Pancreas (tissue), 10 donors: ENCODE data around the gene SPACA1. TPM values are rescaled to one million over a fixed set of nuclear protein-coding genes. Genes with fewer than 3 reads are reported as not detected.

Source experiments
- ATAC-seq, 4 donors: fragments of 200-7000 bp; cut with Tn5 transposase; one replicate each; pipeline versions ENCODE4 v1.8.0 to v1.9.1; 2020; ENCODE audit warnings: mild to moderate bottlenecking in 4 of 4, moderate library complexity in 4 of 4
- DNase-seq, 6 donors: peaks; one replicate each; pipeline ENCODE4 v3.0.0-alpha.2; 2020
- FAIRE-seq: peaks from 2 replicates; lab custom pipeline; 2012; peaks lifted over from hg19 to GRCh38; lab: Jason Lieb, UNC
- H3K27ac ChIP-seq, 4 donors: fragments of 200-600 bp; sonication (generic); 1 replicate in 3 of 4; 2 replicates in 1 of 4; pipeline versions ENCODE4 v1.5.0 to v1.8.0; 2020
- H3K27me3 ChIP-seq, 4 donors: fragments of 200-600 bp; one replicate each; pipeline ENCODE4 v1.8.0; 2021
- H3K36me3 ChIP-seq, 3 donors: fragments of 200-600 bp; sonication (generic) in 1 of 3; one replicate each; pipeline versions ENCODE4 v1.5.0 to v1.8.0; 2020 to 2021
- H3K4me1 ChIP-seq, 3 donors: fragments of 200-600 bp; one replicate each; pipeline ENCODE4 v1.8.0; 2021
- H3K4me3 ChIP-seq, 4 donors: fragments of 200-600 bp; sonication (generic) in 2 of 4; one replicate each; pipeline versions ENCODE4 v1.5.0 to v1.8.0; 2020 to 2021
- H3K9me3 ChIP-seq, 4 donors: fragments of 200-600 bp; one replicate each; pipeline ENCODE4 v1.8.0; 2021
- CTCF ChIP-seq, 4 donors: fragments of 200-600 bp; sonication (generic) in 3 of 4; IDR thresholded peaks; one replicate each; pipeline versions ENCODE4 v1.5.0 to v1.8.0; 2021; ENCODE audit warnings: antibody characterized with exemption in 4 of 4
- WGBS, 2 donors: extraction: QIAGEN DNeasy Blood & Tissue Kit; methylation state at CpG; one replicate each; pipeline ENCODE4 v1.1.7; 2013; 5-methylcytosine and 5-hydroxymethylcytosine counted together
- intact Hi-C, 3 donors: fragments of 100-400 bp; cut with DNase I; formaldehyde crosslinking; loops; one replicate each; pipeline versions ENCODE4 v1.11.1 to v1.14.2; 2022
- polyA plus RNA-seq, 2 donors: library from polyadenylated mRNA; stranded (reverse); fragments of 200-250 nt; gene quantifications; one replicate each; pipeline ENCODE4 v1.2.3, GENCODE V29; 2013
- total RNA-seq, 6 donors: library from RNA; stranded (reverse); fragmentation: NEBNext Ultra II Directional in 4 of 6; extraction: Animal tissue kit (Norgen Biotek cat#: 25700) in 4 of 6; gene quantifications; one replicate each; pipeline versions ENCODE4 v1.2.1 to v1.2.4, GENCODE V29; 2021 to 2023
- donor health status: healthy with polysubstance abuse.
- donor health status: DM: no; HTN: no; CAD: no; lungs with moderate emphysema.
- donor health status: DM: no; HTN: no; CAD: no.
- donor health status: control.
- donor health status: control.
- donor health status: Bipolar disorder and iron deficiency.
- donor health status: DM: yes; HTN: yes; CAD: no.
- donor health status: DM: no; HTN: no; CAD: no.
- donor health status: DM: no; HTN: no; CAD: no.
- donor health status: DM: yes; HTN: yes; CAD: no.

Gene SPACA1
- total and polyA plus RNA-seq, 8 donors, result not detected

GRCh38 chr6:88008411-88008810, 39.2 kb upstream of the SPACA1 start:
- no peaks in the 10 kb centered on the region for H3K27me3 ChIP-seq
- FAIRE-seq, result no peak
- DNase-seq, result no peak
- TF ChIP-seq CTCF (IDR thresholded peaks at IDR 0.05), result no peak
- peak in 1 of 4 donors; percentile 29 for ATAC-seq
- H3K4me1 ChIP-seq, result no peaks in the 10 kb centered on the region
- no peaks in the 10 kb centered on the region for H3K9me3 ChIP-seq
- H3K36me3 ChIP-seq, result no peaks in the 10 kb centered on the region
- H3K4me3 ChIP-seq, result peak overlapping the region in 1 of 4 donors; percentile 9
- peak overlapping the region in 1 of 4 donors; percentile 62 for H3K27ac ChIP-seq
- intact Hi-C loops, result no loop called here
- WGBS, 2 donors, result 22 to 27% methylated on average over 4 of the region's 4 CpGs

- ATAC-seq, result peak in 3 of 4 donors; percentile 38 to 67 (median 39)
Measured at GRCh38 chr6:88008831-88009231, 38.8 kb upstream of the SPACA1 start.

GRCh38 chr6:88013015-88013414, 34.6 kb upstream of the SPACA1 start:
- DNase-seq, result no peak
- no peak for ATAC-seq
- no peaks in the 10 kb centered on the region for H3K27me3 ChIP-seq
- H3K4me1 ChIP-seq, result no peaks in the 10 kb centered on the region
- no peak overlapping the region for H3K27ac ChIP-seq
- no peak overlapping the region for H3K4me3 ChIP-seq
- WGBS, 2 donors, result 52 to 60% methylated on average over 3 of the region's 3 CpGs
- no peak for TF ChIP-seq CTCF (IDR thresholded peaks at IDR 0.05)
- FAIRE-seq, result no peak
- no peaks in the 10 kb centered on the region for H3K9me3 ChIP-seq
- H3K36me3 ChIP-seq, result no peaks in the 10 kb centered on the region
- intact Hi-C loops, result no loop called here

More at GRCh38 chr6:88008831-88009231, 38.8 kb upstream of the SPACA1 start:
- intact Hi-C loops, result no loop called here
- H3K27ac ChIP-seq, result peak overlapping the region in 1 of 4 donors; percentile 62
- H3K4me3 ChIP-seq, result peak overlapping the region in 1 of 4 donors; percentile 9
- H3K4me1 ChIP-seq, result no peaks in the 10 kb centered on the region
- no peak for TF ChIP-seq CTCF (IDR thresholded peaks at IDR 0.05)
- no peaks in the 10 kb centered on the region for H3K9me3 ChIP-seq
- FAIRE-seq (no peak), DNase-seq (no peak)
- no peaks in the 10 kb centered on the region for H3K27me3 ChIP-seq
- 4 to 7% methylated on average over 2 of the region's 2 CpGs for WGBS, 2 donors
- H3K36me3 ChIP-seq, result no peaks in the 10 kb centered on the region

GRCh38 chr6:88013554-88013953, 34.1 kb upstream of the SPACA1 start:
- FAIRE-seq (no peak), DNase-seq (no peak), ATAC-seq (no peak)
- Histone ChIP-seq H3K4me1 (no peaks in the 10 kb centered on the region), H3K27ac (no peak overlapping the region), H3K27me3 (no peaks in the 10 kb centered on the region), H3K4me3 (no peak overlapping the region), H3K9me3 (no peaks in the 10 kb centered on the region), H3K36me3 (no peaks in the 10 kb centered on the region)
- WGBS, 2 donors, result 67 to 68% methylated on average over 2 of the region's 2 CpGs
- intact Hi-C loops, result no loop called here
- TF ChIP-seq CTCF (IDR thresholded peaks at IDR 0.05), result no peak

- Histone ChIP-seq H3K36me3 (no peaks in the 10 kb centered on the region), H3K4me1 (no peaks in the 10 kb centered on the region), H3K27me3 (no peaks in the 10 kb centered on the region), H3K27ac (no peak overlapping the region), H3K9me3 (no peaks in the 10 kb centered on the region), H3K4me3 (no peak overlapping the region)
- WGBS, 2 donors, result 49 to 66% methylated on average over 6 of the region's 6 CpGs
- DNase-seq (no peak), FAIRE-seq (no peak), ATAC-seq (no peak)
- TF ChIP-seq CTCF (IDR thresholded peaks at IDR 0.05), result no peak
- intact Hi-C loops, result no loop called here
Measured at GRCh38 chr6:88020439-88020838, 27.2 kb upstream of the SPACA1 start.
